AG10803 (cell line): ENCODE data around the gene CDYL.

ENCODE experiments used
- DNase-seq: peaks from one replicate; pipeline ENCODE4 v3.0.0; 2010; ENCODE audit warnings: low read depth
- H3K4me3 ChIP-seq: 2 replicates; pipeline ENCODE4 v1.5.1; 2011; ENCODE audit warnings: mild to moderate bottlenecking, low read length, control low read depth
- CTCF ChIP-seq: conservative IDR thresholded peaks from 2 replicates; pipeline ENCODE4 v1.5.1; 2011; ENCODE audit warnings: mild to moderate bottlenecking, low read length, control low read depth, inconsistent platforms

The CDYL gene

GRCh38 chr6:4961322-4962168 lies 185.3 kb downstream of the CDYL start:
- H3K4me3 ChIP-seq = no peak overlapping the region
- no peak for TF ChIP-seq CTCF
- peak; percentile 21 for DNase-seq

GRCh38 chr6:4962905-4963304 lies 186.7 kb downstream of the CDYL start:
- DNase-seq = peak; percentile 37
- no peak overlapping the region for H3K4me3 ChIP-seq
- no peak for TF ChIP-seq CTCF

DNA sequence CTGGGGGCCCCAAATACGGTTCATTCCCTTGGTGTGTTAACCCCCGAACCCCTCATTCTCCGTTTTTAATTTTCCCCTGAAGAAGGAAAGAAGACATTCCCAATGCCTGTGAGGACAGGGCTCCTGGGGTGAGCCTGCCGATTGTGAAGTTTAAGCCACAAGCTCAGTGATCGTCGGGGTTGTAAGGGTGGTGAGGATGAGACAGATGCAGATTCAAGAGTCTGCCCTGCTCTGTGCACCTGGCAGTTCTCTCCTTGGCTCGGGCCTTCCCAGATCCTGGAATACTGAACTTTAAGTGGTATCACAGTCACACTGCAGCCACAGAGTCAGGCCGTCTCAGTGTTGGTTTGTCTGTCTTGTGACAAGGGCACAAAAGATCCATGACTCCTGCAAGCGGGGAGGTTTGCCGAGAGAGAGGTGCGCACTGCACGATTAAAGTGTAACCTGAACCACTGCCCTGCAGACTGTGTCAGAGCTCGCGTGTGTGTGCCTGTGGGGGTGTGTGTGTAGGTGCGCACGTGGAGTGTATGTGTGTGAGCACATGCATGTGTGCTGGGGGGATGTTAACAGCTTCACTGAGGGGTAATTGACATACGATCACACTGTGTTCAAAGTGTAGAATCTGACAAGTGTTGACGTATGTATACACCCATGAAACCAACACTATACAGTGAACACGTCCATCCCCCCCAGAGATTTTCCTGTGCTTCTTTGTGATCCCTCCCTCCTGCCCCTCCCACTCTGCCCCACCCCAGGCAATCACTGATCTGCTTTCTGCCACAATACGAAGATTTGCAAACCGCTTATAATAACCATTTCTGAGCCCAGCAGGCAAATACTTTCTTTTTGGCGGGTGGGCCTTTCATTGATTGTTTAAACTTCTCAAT lies 188.7 kb downstream of the CDYL start:
- no peak for TF ChIP-seq CTCF
- no peak overlapping the region for H3K4me3 ChIP-seq
- no peak for DNase-seq

DNA sequence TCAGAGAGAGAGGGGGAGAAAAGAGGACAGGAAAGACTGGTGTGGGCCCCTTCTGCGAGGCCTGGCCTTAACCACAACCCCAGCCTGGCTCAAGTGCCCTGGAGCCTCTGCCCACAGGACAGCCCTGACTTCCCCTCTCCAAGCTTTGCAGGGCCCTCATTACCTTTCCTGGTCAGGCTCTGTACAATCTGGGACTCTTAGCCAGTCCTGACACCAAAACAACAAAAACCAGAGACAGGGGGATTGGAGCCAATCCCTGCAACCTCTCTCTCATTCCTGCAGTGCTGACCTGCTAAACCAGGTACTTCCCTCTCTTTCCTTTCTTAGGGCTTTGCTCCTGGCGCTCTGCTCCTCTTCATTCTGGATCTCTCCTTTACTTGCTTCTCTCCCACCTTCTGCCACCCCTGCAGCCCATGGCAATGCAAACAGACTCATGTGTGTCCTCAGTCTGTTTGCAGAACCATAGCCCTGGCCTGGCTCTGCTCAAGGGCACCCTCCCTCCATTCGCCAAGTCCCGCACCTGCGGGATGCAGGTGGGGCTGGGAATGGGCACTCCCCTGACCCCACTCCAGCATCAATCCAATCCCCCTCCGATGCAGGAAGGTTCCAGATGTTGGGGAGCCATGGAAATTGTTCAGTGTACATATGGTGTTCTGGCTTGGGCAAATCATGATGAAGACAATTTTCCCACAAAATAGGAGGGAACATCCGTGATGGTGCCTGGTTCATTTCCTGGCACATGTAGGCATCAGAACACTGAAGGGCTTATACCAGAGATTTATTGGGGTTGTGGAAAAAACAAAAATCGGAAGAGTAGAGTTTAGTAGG lies 189.6 kb downstream of the CDYL start:
- TF ChIP-seq CTCF = no peak
- DNase-seq = no peak
- no peak overlapping the region for H3K4me3 ChIP-seq

- DNase-seq = peak; percentile 67
- TF ChIP-seq CTCF = no peak
These were observed 191.3 kb downstream of the CDYL start for GRCh38 chr6:4967301-4968030.

GRCh38 chr6:4969609-4970285 lies 193.5 kb downstream of the CDYL start:
- no peak for TF ChIP-seq CTCF
- no peak for DNase-seq
- no peak overlapping the region for H3K4me3 ChIP-seq

More at GRCh38 chr6:4967301-4968030, 191.3 kb downstream of the CDYL start:
- no peak overlapping the region for H3K4me3 ChIP-seq
